Measurements from ENCODE around the gene SEMA6B. TPM values are rescaled to one million over a fixed set of nuclear protein-coding genes. Genes with fewer than 3 reads are reported as not detected.
A peak's percentile ranks its signal among the peaks of the same experiment; 100 is the strongest.

SEMA6B gene
- total RNA-seq, 1 donor from 2014 or later: 11.3 TPM

DNA sequence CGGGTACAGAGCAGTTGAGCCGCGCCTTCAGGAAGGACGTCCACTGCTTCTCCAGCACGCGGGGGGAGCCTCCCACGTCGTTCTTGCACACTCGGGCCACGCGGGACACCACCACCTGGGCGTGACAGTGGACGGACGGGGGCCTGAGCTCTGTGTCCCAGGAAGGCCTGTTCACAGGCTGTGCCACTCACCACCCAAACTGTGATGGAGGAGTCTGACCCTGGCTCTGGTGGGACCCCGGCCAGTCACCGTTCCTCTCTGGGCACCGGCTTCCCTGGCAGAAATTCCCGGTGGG lies 7.0 kb downstream of the SEMA6B start:
- no peak for ATAC-seq
- peaks cover 46% of the 10 kb centered on the region for H3K36me3 ChIP-seq
- intact Hi-C loops (cut with DNase I): no loop called here
- DNase-seq: no peak
- H3K27ac ChIP-seq: no peak overlapping the region
- H3K27me3 ChIP-seq (ENCODE audit: low read depth): peaks cover 6% of the 10 kb centered on the region
- TF ChIP-seq, protein P1, sequence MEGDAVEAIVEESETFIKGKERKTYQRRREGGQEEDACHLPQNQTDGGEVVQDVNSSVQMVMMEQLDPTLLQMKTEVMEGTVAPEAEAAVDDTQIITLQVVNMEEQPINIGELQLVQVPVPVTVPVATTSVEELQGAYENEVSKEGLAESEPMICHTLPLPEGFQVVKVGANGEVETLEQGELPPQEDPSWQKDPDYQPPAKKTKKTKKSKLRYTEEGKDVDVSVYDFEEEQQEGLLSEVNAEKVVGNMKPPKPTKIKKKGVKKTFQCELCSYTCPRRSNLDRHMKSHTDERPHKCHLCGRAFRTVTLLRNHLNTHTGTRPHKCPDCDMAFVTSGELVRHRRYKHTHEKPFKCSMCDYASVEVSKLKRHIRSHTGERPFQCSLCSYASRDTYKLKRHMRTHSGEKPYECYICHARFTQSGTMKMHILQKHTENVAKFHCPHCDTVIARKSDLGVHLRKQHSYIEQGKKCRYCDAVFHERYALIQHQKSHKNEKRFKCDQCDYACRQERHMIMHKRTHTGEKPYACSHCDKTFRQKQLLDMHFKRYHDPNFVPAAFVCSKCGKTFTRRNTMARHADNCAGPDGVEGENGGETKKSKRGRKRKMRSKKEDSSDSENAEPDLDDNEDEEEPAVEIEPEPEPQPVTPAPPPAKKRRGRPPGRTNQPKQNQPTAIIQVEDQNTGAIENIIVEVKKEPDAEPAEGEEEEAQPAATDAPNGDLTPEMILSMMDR (IDR thresholded peaks at IDR 0.05): no peak
- no peaks in the 10 kb centered on the region for H3K9me3 ChIP-seq
- H3K4me1 ChIP-seq: no peaks in the 10 kb centered on the region
- H3K4me3 ChIP-seq: no peak overlapping the region

DNA sequence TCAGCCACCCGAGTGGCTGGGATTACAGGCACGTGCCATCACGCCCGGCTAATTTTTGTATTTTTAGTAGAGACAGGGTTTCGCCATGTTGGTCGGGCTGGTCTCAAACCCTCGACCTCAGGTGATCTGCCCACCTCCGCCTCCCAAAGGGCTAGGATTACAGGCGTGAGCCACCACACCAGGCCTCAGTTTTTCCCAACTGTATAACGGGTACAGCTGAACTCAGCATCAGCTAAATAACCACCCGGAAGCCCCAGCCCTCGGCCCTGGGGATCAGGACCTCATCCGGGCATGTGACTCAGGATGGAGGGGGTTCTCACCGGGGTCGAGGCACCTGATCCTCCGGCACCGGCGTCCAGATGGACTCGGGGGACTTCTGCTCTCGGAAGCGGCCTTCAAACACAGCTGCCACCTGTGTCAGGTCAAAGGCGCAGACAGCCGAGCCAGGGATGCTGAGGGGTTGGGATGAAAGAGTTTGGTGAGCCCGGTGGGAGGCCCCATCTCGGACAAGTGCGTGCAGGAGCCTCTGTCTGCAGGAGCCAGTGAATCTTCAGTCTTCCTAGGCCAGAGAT lies 8.9 kb downstream of the SEMA6B start:
- no peak overlapping the region for H3K4me3 ChIP-seq
- peaks cover 40% of the 10 kb centered on the region for H3K36me3 ChIP-seq
- intact Hi-C loops (cut with DNase I): no loop called here
- no peak overlapping the region for H3K27ac ChIP-seq
- ATAC-seq: no peak
- DNase-seq: no peak
- TF ChIP-seq, protein P1 (IDR thresholded peaks at IDR 0.05): no peak
- H3K4me1 ChIP-seq: no peaks in the 10 kb centered on the region
- no peaks in the 10 kb centered on the region for H3K9me3 ChIP-seq
- H3K27me3 ChIP-seq (ENCODE audit: low read depth): peaks cover 6% of the 10 kb centered on the region

DNA sequence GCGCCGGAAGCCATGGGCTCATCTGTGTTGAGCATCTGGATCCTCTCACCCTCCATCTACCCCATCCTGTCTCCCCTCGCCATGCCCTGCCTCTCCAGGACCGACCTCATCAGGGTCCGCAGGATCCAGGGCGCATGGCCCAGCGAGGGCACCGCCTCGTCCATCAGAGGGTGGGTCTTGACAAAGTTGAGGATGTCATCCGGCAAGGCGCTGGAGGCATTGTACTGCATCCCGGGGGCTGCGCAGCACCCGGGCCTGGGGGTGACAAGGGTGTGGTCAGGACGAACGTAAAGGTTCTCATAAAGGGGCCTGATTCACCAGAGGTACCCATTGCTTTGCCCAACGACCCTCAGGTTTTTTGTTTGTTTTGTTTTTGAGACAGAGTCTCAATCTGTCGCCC lies 9.5 kb downstream of the SEMA6B start:
- TF ChIP-seq, protein P1 (IDR thresholded peaks at IDR 0.05): no peak
- H3K9me3 ChIP-seq: no peaks in the 10 kb centered on the region
- H3K4me1 ChIP-seq: no peaks in the 10 kb centered on the region
- H3K27ac ChIP-seq: no peak overlapping the region
- intact Hi-C loops (cut with DNase I): no loop called here
- DNase-seq: no peak
- H3K27me3 ChIP-seq (ENCODE audit: low read depth): peaks cover 6% of the 10 kb centered on the region
- peaks cover 37% of the 10 kb centered on the region for H3K36me3 ChIP-seq
- ATAC-seq: no peak
- H3K4me3 ChIP-seq: no peak overlapping the region

DNA sequence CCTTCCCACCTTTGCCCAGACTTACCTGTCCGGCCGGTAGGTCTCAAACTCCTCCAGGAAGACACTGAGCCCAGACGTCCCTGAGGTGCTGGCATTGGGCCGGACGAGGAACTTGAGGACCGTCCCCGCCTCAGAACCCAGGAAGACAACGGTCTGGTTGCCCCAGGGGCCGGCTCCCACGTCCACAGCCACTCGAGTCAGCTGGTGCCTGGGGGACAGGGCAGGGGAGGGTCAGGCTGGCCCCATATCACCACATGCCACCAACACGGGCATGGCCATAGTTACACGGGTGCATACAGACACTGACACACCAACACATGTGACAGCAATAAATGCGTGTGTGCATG lies 11.3 kb downstream of the SEMA6B start:
- H3K4me1 ChIP-seq: no peaks in the 10 kb centered on the region
- ATAC-seq (no peak), DNase-seq (no peak)
- H3K36me3 ChIP-seq: peaks cover 29% of the 10 kb centered on the region
- peaks cover 6% of the 10 kb centered on the region for H3K27me3 ChIP-seq (ENCODE audit: low read depth)
- H3K27ac ChIP-seq: no peak overlapping the region
- H3K4me3 ChIP-seq: no peak overlapping the region
- TF ChIP-seq, protein P1 (IDR thresholded peaks at IDR 0.05): no peak
- H3K9me3 ChIP-seq: no peaks in the 10 kb centered on the region
- intact Hi-C loops (cut with DNase I): no loop called here

DNA sequence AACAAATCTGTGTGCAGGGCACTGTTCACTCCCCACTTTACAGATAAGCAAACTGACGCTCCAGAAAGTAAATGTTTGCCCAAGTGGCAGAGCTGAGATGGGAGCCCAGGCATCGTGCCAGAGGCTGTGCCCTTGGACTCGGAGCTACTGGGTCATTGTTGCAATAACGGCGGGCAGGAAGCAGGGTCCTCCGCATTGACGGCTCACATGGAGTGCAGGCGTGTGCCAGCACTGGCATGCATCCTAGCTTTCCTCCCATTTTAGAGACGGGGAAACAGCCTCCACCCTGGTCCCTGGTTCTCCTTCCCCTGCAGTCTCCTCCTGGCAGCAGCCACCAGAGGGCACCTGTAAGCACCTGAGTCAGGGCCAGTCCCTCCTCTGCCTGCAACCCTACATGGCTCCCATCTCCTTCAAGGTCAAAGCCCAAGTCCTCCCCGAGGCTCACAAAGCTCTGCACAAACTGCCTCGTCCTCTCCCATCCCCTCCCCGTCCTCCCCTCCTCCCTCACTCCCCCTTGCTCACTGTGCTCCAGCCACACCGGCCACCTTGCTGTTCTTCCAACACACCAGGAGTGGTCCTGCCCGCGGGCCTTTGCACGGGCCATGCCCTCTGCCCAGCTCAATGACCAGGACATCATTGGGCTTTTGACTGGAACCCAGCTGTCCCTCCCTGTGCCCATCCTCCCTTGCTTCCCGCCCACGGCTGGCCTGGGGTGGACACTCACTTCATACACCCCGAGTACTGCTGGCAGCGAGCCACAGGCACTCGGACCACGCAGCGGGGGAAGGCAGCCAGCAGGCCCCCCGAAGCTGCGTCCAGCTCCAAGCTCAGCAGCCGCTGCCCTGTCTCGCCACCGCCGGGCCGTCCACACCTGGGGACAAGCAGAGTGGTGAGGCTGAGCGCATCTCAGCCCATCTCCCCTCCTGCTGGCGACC lies 11.9 kb downstream of the SEMA6B start:
- TF ChIP-seq, protein P1 (IDR thresholded peaks at IDR 0.05): peak; percentile 33
- Histone ChIP-seq H3K36me3 (peaks cover 25% of the 10 kb centered on the region), H3K4me1 (no peaks in the 10 kb centered on the region), H3K27me3 (ENCODE audit: low read depth) (peaks cover 6% of the 10 kb centered on the region), H3K4me3 (no peak overlapping the region), H3K27ac (no peak overlapping the region), H3K9me3 (no peaks in the 10 kb centered on the region)
- ATAC-seq (peak; percentile 57 to 66), DNase-seq (peak; percentile 77)
- intact Hi-C loops (cut with DNase I): no loop called here
